GM12874 (cell line): ENCODE results near the gene CD1D.

Experiments
- CTCF ChIP-seq: IDR thresholded peaks from 2 replicates; pipeline ENCODE4 v1.5.1; 2011; ENCODE audit warnings: low read depth, mild to moderate bottlenecking, control low read depth, low read length, moderate library complexity; ENCODE audit not compliant: insufficient read depth

Gene CD1D

GRCh38 chr1:158191299-158191698, 10.6 kb downstream of the CD1D start:
- TF ChIP-seq CTCF = no peak

DNA sequence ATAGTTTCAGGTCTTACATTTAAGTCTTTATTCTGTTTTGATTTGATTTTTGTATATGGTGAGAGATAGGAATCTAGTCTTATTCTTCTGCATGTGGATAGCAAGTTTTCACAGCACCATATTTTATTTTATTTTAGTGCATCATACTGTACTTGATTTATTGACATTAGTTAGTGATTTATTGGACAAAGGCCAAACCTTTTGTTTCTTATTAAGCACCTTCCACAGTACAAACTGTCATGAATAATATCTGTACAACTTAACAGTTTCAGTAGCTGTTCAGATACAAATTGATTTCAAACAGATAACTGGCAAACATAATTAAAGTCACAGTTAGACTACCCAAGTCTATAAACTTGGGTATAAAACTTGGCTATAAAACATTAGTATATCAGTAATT, 15.8 kb downstream of the CD1D start:
- TF ChIP-seq CTCF = no peak

DNA sequence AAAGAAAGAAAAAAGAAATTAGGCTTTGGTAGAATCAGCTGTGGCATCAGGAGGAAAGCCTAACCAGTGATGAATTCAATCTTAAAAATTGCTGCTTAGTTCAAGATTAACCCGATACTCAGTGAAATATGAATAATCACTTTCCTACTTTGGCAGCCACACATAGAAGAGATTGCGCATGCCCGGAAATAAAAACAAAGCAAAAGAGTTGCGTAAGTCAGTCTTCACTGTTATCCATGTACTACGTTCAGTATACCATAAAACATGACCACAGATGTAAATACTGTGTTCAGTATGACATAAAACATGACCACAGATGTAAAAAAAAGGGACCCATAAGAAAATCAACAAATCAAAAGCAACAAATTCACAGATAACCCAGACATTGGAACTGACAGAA, 19.2 kb downstream of the CD1D start:
- no peak for TF ChIP-seq CTCF

- TF ChIP-seq CTCF = no peak
Observed at GRCh38 chr1:158200527-158200926, 19.8 kb downstream of the CD1D start.

GRCh38 chr1:158203693-158204457, 23.2 kb downstream of the CD1D start:
- peak; percentile 53; the same call in 1 of the 2 replicates for TF ChIP-seq CTCF

DNA sequence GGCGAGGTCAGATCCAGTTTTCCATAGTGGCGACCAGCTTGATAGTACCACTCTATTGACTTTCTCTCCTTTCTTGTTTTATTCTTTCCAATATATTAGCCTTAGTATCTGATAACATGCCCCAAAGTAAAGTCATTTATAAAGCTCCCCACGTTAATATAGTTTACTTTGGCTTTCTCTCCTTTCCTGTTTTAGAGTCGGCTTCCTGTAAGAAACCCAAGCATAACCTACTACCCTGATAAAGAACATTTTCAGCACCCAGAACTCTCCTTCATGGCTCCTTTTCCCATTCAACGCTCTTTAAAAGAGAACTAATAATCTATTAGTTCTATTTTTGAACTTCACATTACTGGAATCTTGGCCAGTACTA, 23.7 kb downstream of the CD1D start:
- TF ChIP-seq CTCF = no peak

GRCh38 chr1:158208586-158209116, 28.0 kb downstream of the CD1D start:
- TF ChIP-seq CTCF = no peak

GRCh38 chr1:158212320-158212719, 31.6 kb downstream of the CD1D start:
- TF ChIP-seq CTCF = no peak
